HG03571 (cell line): ENCODE data around the gene LPP.

ENCODE experiments used
- ATAC-seq: cut with Tn5 transposase; IDR thresholded peaks from one replicate; pipeline ENCODE4 v1.9.1; 2021; ENCODE audit not compliant: unreplicated experiment

LPP gene

GRCh38 chr3:188154014-188154808 is at the start of gene LPP:
Gene LPP, plus strand, starts transcription at chr3:188154157. Its CDS starts 251,964 bp downstream, at chr3:188406121.
- peak; percentile 81 for ATAC-seq

- no peak for ATAC-seq
Observed at GRCh38 chr3:188106006-188106405, 48.0 kb upstream of the LPP start.

- no peak for ATAC-seq
Observed at GRCh38 chr3:188106454-188106853, 47.5 kb upstream of the LPP start.

- no peak for ATAC-seq
Observed at GRCh38 chr3:188106887-188107830, 46.8 kb upstream of the LPP start.

GRCh38 chr3:188108703-188109412 is 45.1 kb upstream of the LPP start:
- ATAC-seq = no peak

- no peak for ATAC-seq
Observed at GRCh38 chr3:188111002-188111584, 42.9 kb upstream of the LPP start.

GRCh38 chr3:188113756-188114155 is 40.2 kb upstream of the LPP start:
- no peak for ATAC-seq

GRCh38 chr3:188119846-188120245 is 34.1 kb upstream of the LPP start:
- no peak for ATAC-seq

GRCh38 chr3:188122571-188123169 is 31.3 kb upstream of the LPP start:
- no peak for ATAC-seq

GRCh38 chr3:188123170-188123905 is 30.6 kb upstream of the LPP start:
- no peak for ATAC-seq

- ATAC-seq = no peak
Observed at GRCh38 chr3:188124184-188124583, 29.8 kb upstream of the LPP start.

- ATAC-seq = no peak
Observed at GRCh38 chr3:188125076-188125475, 28.9 kb upstream of the LPP start.

GRCh38 chr3:188126276-188126675 is 27.7 kb upstream of the LPP start:
- ATAC-seq = no peak

GRCh38 chr3:188126934-188127333 is 27.0 kb upstream of the LPP start:
- no peak for ATAC-seq

- ATAC-seq = no peak
Observed at GRCh38 chr3:188128905-188129304, 25.1 kb upstream of the LPP start.

GRCh38 chr3:188131023-188131422 is 22.9 kb upstream of the LPP start:
- peak; percentile 63 for ATAC-seq

GRCh38 chr3:188133219-188133618 is 20.7 kb upstream of the LPP start:
- ATAC-seq = peak; percentile 48

- no peak for ATAC-seq
Observed at GRCh38 chr3:188133646-188134045, 20.3 kb upstream of the LPP start.

GRCh38 chr3:188134079-188134478 is 19.9 kb upstream of the LPP start:
- no peak for ATAC-seq

- no peak for ATAC-seq
Observed at GRCh38 chr3:188134856-188135255, 19.1 kb upstream of the LPP start.
